Adrenal gland (tissue), 12 donors: ENCODE results near the gene TPST1. TPM values are rescaled to one million over a fixed set of nuclear protein-coding genes. Genes with fewer than 3 reads are reported as not detected.

Experiments used
- DNase-seq, 7 donors: peaks; one replicate each; pipeline ENCODE4 v3.0.0-alpha.2; 2019 to 2020
- H3K27ac ChIP-seq, 5 donors: fragments of 200-600 bp; sonication (generic) in 4 of 5; 1 replicate in 3 of 5; 2 replicates in 2 of 5; pipeline versions ENCODE4 v1.5.1 to v1.8.0; 2016 to 2020; ENCODE audit warnings: mild to moderate bottlenecking in 1 of 5
- H3K27me3 ChIP-seq: fragments of 200-600 bp; 2 replicates; pipeline ENCODE4 v1.8.0; 2021
- H3K36me3 ChIP-seq, 2 donors: fragments of 200-600 bp; replicated peaks in 1 of 2; 1 replicate in 1 of 2; 2 replicates in 1 of 2; pipeline versions ENCODE4 v1.5.1 to v1.8.0; 2018 to 2022
- H3K4me1 ChIP-seq, 2 donors: fragments of 200-600 bp; replicated peaks in 1 of 2; 1 replicate in 1 of 2; 2 replicates in 1 of 2; pipeline versions ENCODE4 v1.5.1 to v1.8.0; 2018 to 2021
- H3K4me3 ChIP-seq, 4 donors: fragments of 200-600 bp; sonication (generic) in 3 of 4; one replicate each; pipeline ENCODE4 v1.5.1; 2016 to 2018
- H3K9me3 ChIP-seq, 3 donors: fragments of 200-600 bp; sonication (generic) in 1 of 3; replicated peaks in 1 of 3; 1 replicate in 2 of 3; 2 replicates in 1 of 3; pipeline versions ENCODE4 v1.5.1 to v1.8.0; 2016 to 2021
- POLR2A ChIP-seq, 2 donors: fragments of 450-650 bp; IDR thresholded peaks; one replicate each; pipeline ENCODE4 v1.6.1; 2017; ENCODE audit warnings: antibody characterized with exemption in 2 of 2, mild to moderate bottlenecking in 2 of 2, moderate library complexity in 1 of 2
- WGBS, 4 donors: extraction: QIAGEN DNeasy Blood & Tissue Kit in 2 of 4; methylation state at CpG; one replicate each; pipeline versions ENCODE4 v1.1.5 to v1.1.7; 2013 to 2017; 5-methylcytosine and 5-hydroxymethylcytosine counted together
- intact Hi-C, 2 donors: fragments of 100-400 bp; cut with DNase I; formaldehyde crosslinking; loops; one replicate each; pipeline versions ENCODE4 v1.14.1 to v1.15.0; 2022 to 2023
- polyA plus RNA-seq, 3 donors: library from polyadenylated mRNA; stranded (reverse); fragments of 200-250 nt in 2 of 3; fragments of 350-450 nt in 1 of 3; fragmentation: Illumina TruSeq in 1 of 3; extraction: RNeasy Lipid Tissue Mini Kit (QIAGEN cat#74804) in 1 of 3; gene quantifications; one replicate each; pipeline ENCODE4 v1.2.3, GENCODE V29; 2013 to 2014
- small RNA-seq, 2 donors: library from RNA; depleted of rRNA; stranded (forward); fragments of <200 nt; gene quantifications; one replicate each; pipeline ENCODE3, GENCODE V24; 2016
- total RNA-seq, 9 donors: library from RNA; depleted of rRNA in 4 of 9; stranded (reverse); fragments of >200 nt in 4 of 9; fragments of 120-200 nt in 1 of 9; fragmentation: NEBNext Ultra II Directional in 1 of 9; extraction: Animal tissue kit (Norgen Biotek cat#: 25700) in 1 of 9; gene quantifications; one replicate each; pipeline versions ENCODE4 v1.1.0 to v1.2.4, GENCODE V29; 2013 to 2023
- TF ChIP-seq, protein P1 (sequence below), 6 experiments: fragments of 450-650 bp in 4 of 6; fragments of 200-600 bp in 2 of 6; sonication (generic) in 1 of 6; IDR thresholded peaks; 1 replicate in 5 of 6; 2 replicates in 1 of 6; pipeline versions ENCODE4 v1.5.1 to v1.8.0; 2016 to 2021; ENCODE audit warnings: antibody characterized with exemption in 6 of 6, mild to moderate bottlenecking in 2 of 6, moderate library complexity in 1 of 6
- donor health status: healthy with polysubstance abuse.
- donor health status: Bipolar disorder and iron deficiency.
- donor health status: DM: yes; HTN: yes; CAD: no.
- donor health status: DM: no; HTN: no; CAD: no.
- donor health status: DM: no; HTN: no; CAD: no.
- donor health status: DM: yes; HTN: yes; CAD: no.

Gene TPST1
- total and polyA plus RNA-seq, 12 donors: 6.8 to 70.2 (median 27.2) TPM

- peaks cover 0 to 8% of the 10 kb centered on the region in 2 donors for H3K36me3 ChIP-seq
- H3K27me3 ChIP-seq: no peaks in the 10 kb centered on the region
- intact Hi-C loops: no loop called here
- DNase-seq: no peak
- WGBS, 4 donors: 93 to 96% (median 94%) methylated on average over 4 of the region's 4 CpGs
- TF ChIP-seq, protein P1, sequence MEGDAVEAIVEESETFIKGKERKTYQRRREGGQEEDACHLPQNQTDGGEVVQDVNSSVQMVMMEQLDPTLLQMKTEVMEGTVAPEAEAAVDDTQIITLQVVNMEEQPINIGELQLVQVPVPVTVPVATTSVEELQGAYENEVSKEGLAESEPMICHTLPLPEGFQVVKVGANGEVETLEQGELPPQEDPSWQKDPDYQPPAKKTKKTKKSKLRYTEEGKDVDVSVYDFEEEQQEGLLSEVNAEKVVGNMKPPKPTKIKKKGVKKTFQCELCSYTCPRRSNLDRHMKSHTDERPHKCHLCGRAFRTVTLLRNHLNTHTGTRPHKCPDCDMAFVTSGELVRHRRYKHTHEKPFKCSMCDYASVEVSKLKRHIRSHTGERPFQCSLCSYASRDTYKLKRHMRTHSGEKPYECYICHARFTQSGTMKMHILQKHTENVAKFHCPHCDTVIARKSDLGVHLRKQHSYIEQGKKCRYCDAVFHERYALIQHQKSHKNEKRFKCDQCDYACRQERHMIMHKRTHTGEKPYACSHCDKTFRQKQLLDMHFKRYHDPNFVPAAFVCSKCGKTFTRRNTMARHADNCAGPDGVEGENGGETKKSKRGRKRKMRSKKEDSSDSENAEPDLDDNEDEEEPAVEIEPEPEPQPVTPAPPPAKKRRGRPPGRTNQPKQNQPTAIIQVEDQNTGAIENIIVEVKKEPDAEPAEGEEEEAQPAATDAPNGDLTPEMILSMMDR (IDR thresholded peaks at IDR 0.05): no peak
- no peak for TF ChIP-seq POLR2A (IDR thresholded peaks at IDR 0.05)
- H3K4me3 ChIP-seq: no peak overlapping the region
- no peaks in the 10 kb centered on the region for H3K9me3 ChIP-seq
- H3K4me1 ChIP-seq: no peaks in the 10 kb centered on the region
- no peak overlapping the region for H3K27ac ChIP-seq
These were observed 198.4 kb downstream of the TPST1 start for GRCh38 chr7:66403564-66403963.

- intact Hi-C loops: no loop called here
- DNase-seq: no peak
- Histone ChIP-seq H3K27ac (no peak overlapping the region), H3K4me3 (no peak overlapping the region), H3K4me1 (peaks cover 6 to 10% of the 10 kb centered on the region in 2 donors), H3K27me3 (no peaks in the 10 kb centered on the region), H3K36me3 (peaks cover 0 to 5% of the 10 kb centered on the region in 2 donors), H3K9me3 (no peaks in the 10 kb centered on the region)
- WGBS, 4 donors: 77 to 87% (median 84%) methylated on average over 4 of the region's 4 CpGs
- TF ChIP-seq POLR2A (IDR thresholded peaks at IDR 0.05): no peak
- TF ChIP-seq, protein P1 (IDR thresholded peaks at IDR 0.05): no peak
These were observed 204.4 kb downstream of the TPST1 start for GRCh38 chr7:66409493-66409892.

Small RNAs within 50 kb of the gene (small RNA-seq; reads per million reads assigned to genes)
- gene RNU6-313P: 0 reads per million in 2 donors

Other genes with a start within 250 kb of the TPST1 start
- 10 to 100 TPM; 19.2 to 65.4 (median 44.0) TPM for gene GUSB, start 223.1 kb upstream of the TPST1 start, total RNA-seq
- 10 to 100 TPM; 37.6 to 62.0 (median 57.8) TPM for gene GUSB, start 223.1 kb upstream of the TPST1 start, polyA plus RNA-seq
- 10 to 100 TPM; 20.1 to 32.1 (median 29.8) TPM for gene ASL, start 129.5 kb upstream of the TPST1 start, total RNA-seq
- gene ASL, start 129.5 kb upstream of the TPST1 start, polyA plus RNA-seq: 10 to 100 TPM; 12.0 to 26.2 (median 23.9) TPM
- gene CRCP, start 90.5 kb upstream of the TPST1 start, total RNA-seq: 10 to 100 TPM; 28.9 to 53.3 (median 40.1) TPM
- gene CRCP, start 90.5 kb upstream of the TPST1 start, polyA plus RNA-seq: 10 to 100 TPM; 14.5 to 46.7 (median 21.6) TPM